ENCODE data around the gene KRT71.
A peak's percentile ranks its signal among the peaks of the same experiment; 100 is the strongest.

Gene KRT71

DNA sequence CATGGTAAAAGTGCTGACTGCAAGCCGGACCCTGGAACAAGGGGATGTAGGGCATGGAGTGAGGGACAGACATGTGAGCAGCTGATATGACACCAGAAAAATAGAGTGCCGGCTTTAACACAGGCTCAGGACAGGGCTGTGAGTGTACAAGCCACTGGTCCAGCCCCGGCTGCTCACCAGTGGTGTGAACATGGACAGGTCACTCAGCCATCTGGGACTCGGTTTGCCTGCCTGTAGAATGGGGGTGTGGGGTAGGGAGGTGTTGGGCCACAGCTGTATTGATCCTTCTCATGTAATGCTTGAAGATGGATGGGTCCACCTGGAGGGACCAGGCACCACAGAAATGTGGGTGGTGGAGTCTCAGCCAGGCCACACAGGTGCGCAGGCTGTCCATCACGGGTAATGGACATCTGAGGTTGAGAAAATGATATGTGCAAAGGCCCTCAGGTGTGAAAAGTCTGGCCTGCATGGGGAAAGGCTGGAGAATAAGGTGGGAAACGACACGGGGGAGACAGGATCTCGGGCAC is 31.3 kb upstream of the KRT71 start:
- in situ Hi-C loops (cut with HindIII; ENCODE audit: low sequenced_read_pairs) = no loop called here
- no peak overlapping the region for H3K4me3 ChIP-seq (ENCODE audit: low read depth, low read length)
- DNase-seq (ENCODE audit: low read depth) = no peak
- TF ChIP-seq, protein P1, sequence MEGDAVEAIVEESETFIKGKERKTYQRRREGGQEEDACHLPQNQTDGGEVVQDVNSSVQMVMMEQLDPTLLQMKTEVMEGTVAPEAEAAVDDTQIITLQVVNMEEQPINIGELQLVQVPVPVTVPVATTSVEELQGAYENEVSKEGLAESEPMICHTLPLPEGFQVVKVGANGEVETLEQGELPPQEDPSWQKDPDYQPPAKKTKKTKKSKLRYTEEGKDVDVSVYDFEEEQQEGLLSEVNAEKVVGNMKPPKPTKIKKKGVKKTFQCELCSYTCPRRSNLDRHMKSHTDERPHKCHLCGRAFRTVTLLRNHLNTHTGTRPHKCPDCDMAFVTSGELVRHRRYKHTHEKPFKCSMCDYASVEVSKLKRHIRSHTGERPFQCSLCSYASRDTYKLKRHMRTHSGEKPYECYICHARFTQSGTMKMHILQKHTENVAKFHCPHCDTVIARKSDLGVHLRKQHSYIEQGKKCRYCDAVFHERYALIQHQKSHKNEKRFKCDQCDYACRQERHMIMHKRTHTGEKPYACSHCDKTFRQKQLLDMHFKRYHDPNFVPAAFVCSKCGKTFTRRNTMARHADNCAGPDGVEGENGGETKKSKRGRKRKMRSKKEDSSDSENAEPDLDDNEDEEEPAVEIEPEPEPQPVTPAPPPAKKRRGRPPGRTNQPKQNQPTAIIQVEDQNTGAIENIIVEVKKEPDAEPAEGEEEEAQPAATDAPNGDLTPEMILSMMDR (IDR thresholded peaks at IDR 0.05; ENCODE audit: low read depth, low read length, missing control alignments) = no peak

DNA sequence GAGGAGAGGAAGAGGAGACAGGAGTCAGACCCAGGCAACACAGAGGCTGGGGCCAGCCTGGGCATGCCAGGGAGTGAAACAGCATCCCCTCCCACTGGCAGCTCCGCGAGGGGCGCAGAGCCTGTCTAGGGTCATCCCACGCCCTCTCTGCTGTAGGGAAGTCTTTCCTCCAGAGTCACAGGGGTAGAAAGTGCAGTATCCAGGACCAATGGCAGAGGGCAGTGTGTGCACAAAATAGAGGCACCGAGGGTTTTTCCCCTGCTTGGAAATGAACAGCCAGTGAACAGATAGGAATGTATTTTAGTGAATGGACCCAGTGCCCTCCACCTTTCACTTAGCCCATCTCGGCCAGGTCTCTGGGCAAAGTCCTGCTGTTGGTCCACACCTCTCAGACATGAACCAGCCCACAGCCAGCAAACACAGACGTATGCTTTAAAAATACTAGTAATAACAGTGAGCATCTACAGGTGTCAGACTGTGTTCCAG is 30.1 kb upstream of the KRT71 start:
- TF ChIP-seq, protein P1 (IDR thresholded peaks at IDR 0.05; ENCODE audit: low read depth, low read length, missing control alignments) = peak; percentile 75
- peak; percentile 22 for DNase-seq (ENCODE audit: low read depth)

DNA sequence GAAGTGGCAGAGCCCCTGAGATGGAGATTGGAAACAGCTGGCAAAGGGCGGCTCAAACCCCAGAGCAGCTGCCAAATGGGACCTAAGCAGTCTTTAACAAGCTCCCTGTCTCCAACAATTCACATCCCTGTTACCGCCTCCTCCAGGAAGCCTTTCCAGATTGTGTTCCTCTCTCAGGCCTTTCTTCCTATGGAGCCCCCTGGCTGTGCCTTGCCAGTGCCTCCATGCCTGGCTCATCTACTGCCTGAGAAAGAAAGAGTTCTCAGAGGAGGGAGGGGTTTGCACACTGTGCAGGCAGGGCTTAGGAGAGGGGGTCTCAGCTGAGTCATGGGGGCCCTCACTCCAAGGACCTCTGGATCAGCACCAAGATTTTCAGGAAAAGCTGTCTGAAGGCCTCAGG is 29.5 kb upstream of the KRT71 start:
- in situ Hi-C loops (cut with HindIII; ENCODE audit: low sequenced_read_pairs) = no loop called here
- TF ChIP-seq, protein P1 (IDR thresholded peaks at IDR 0.05; ENCODE audit: low read depth, low read length, missing control alignments) = no peak
- H3K4me3 ChIP-seq (ENCODE audit: low read depth, low read length) = no peak overlapping the region

More for the DNA sequence above, 30.1 kb upstream of the KRT71 start:
- H3K4me3 ChIP-seq (ENCODE audit: low read depth, low read length) = no peak overlapping the region
- in situ Hi-C loops (cut with HindIII; ENCODE audit: low sequenced_read_pairs) = no loop called here

DNA sequence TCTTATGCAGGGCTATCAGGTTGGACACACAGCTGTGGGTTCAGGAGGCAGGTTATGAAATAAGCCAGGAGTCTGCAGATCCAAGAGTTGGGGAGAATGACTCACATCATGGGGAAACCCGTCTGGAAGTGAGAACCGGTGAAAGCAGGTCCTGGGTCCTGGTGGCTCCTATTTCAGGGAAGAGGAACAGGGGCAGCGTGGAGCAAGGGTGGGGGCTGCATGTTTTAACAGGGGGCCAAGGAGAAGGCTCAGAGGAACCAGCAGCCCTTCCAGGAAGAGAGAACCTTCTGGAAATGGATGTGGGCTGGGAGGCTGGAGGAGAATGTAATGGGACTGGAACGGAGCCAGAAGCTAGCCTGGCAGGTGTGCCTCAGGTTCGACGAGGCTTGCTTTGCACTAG is 28.5 kb upstream of the KRT71 start:
- in situ Hi-C loops (cut with HindIII; ENCODE audit: low sequenced_read_pairs) = no loop called here
- no peak for DNase-seq (ENCODE audit: low read depth)
- H3K4me3 ChIP-seq (ENCODE audit: low read depth, low read length) = no peak overlapping the region
- TF ChIP-seq, protein P1 (IDR thresholded peaks at IDR 0.05; ENCODE audit: low read depth, low read length, missing control alignments) = no peak

More for the DNA sequence above, 29.5 kb upstream of the KRT71 start:
- DNase-seq (ENCODE audit: low read depth) = no peak

DNA sequence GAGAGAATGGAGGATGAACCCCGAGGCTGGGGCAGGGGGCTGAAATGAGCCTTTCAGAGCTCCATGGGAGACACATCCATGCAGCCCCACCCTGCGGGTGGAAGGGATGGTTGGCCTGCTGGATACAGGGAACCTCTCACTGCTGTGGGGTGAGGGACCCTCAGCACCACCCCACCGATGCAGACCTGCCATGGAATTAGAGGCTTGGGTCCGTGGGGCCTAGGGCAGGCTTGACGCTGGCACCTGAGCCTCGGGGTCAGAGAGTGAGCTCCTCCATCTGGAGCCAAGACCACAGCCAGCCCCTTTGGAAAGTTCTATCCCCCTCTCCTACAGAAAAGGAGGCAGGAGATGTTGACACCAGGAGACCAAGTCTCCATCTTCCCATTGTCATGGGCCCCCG is 28.1 kb upstream of the KRT71 start:
- in situ Hi-C loops (cut with HindIII; ENCODE audit: low sequenced_read_pairs) = no loop called here
- H3K4me3 ChIP-seq (ENCODE audit: low read depth, low read length) = no peak overlapping the region
- TF ChIP-seq, protein P1 (IDR thresholded peaks at IDR 0.05; ENCODE audit: low read depth, low read length, missing control alignments) = no peak
- no peak for DNase-seq (ENCODE audit: low read depth)

DNA sequence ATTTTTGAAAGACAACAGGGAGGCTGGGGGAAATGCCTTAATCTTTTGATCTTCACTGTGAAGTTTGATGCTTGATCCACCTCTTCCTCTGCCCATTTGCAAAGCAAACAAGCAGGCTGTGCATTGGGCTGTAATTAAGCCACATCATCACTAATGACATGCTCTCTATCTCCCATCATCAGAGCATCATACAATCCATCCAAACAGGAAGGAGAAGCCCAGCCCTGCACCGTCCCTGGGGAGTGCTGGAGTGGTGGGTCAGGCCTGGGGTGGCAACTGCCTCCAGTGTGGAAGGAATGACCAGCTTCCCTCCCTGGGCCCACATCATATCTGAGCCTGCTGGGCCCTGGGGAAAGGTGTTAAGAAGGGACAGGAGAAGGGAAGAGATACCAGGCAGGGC is 27.6 kb upstream of the KRT71 start:
- no peak overlapping the region for H3K4me3 ChIP-seq (ENCODE audit: low read depth, low read length)
- in situ Hi-C loops (cut with HindIII; ENCODE audit: low sequenced_read_pairs) = no loop called here
- TF ChIP-seq, protein P1 (IDR thresholded peaks at IDR 0.05; ENCODE audit: low read depth, low read length, missing control alignments) = no peak
- no peak for DNase-seq (ENCODE audit: low read depth)
